Measurements from ENCODE around the gene SOCS1.

DNA sequence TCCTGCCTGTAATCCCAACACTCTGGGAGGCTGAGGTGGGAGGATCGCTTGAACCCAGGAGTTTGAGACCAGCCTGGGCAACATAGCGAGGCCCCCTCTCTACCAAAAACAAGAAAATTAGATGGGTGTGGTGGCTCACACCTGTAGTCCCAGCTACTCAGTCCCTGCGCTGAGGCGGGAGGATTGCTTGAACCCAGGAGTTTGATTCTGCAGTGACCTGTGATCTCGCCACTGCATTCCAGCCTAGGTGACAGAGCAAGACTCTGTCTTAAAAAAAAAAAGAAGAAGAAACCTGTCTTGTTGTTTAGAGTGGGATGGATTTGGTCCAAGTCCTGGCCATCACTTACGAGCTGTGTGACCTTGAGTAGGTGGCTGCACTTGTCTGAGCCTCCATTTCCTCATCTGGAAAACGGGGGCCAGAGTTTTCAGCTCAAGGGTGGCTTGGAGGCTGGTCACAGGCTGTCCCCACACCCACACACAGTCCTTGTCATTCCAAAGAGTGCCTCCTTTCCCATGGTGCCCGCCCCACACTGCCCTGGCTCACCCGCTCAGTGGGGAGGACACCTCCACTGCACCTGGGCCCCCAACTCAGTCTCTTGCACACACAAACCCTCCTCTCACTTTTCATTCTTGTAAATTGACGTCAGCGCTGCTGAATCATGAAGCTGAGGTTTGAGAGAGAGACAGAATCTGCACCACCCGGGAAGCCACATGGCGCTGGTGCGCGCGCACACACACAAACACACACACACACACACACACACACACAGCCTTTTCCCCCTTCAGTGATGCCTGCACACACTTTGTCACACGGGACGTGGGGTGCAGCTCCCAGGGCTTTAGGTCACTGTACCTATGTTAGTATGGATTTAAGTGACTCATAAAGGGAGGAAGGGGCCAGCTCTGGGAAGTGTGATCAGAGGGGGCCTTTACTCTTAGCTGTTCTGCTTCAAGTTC, 4.2 kb downstream of the SOCS1 start:
- TF ChIP-seq, protein P1, sequence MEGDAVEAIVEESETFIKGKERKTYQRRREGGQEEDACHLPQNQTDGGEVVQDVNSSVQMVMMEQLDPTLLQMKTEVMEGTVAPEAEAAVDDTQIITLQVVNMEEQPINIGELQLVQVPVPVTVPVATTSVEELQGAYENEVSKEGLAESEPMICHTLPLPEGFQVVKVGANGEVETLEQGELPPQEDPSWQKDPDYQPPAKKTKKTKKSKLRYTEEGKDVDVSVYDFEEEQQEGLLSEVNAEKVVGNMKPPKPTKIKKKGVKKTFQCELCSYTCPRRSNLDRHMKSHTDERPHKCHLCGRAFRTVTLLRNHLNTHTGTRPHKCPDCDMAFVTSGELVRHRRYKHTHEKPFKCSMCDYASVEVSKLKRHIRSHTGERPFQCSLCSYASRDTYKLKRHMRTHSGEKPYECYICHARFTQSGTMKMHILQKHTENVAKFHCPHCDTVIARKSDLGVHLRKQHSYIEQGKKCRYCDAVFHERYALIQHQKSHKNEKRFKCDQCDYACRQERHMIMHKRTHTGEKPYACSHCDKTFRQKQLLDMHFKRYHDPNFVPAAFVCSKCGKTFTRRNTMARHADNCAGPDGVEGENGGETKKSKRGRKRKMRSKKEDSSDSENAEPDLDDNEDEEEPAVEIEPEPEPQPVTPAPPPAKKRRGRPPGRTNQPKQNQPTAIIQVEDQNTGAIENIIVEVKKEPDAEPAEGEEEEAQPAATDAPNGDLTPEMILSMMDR (IDR thresholded peaks at IDR 0.05; ENCODE audit: low read depth, low read length, missing input control): no peak
- TF ChIP-seq, protein P2, sequence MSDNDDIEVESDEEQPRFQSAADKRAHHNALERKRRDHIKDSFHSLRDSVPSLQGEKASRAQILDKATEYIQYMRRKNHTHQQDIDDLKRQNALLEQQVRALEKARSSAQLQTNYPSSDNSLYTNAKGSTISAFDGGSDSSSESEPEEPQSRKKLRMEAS (IDR thresholded peaks at IDR 0.05): no peak

Measured in liver (tissue), 2 donors.